D721Med (cell line): Measurements from ENCODE around the gene CPEB1.
"Not testable (repeated sequence)": the region's sequence is repeated elsewhere in the genome, so short reads cannot be mapped to it uniquely, and the experiment has no call there.

Experiments
- DNase-seq: peaks from one replicate; pipeline ENCODE4 v3.0.0; 2011; ENCODE audit warnings: low spot score; ENCODE audit not compliant: insufficient read length
- FAIRE-seq: peaks from 2 replicates; lab custom pipeline; 2011; peaks lifted over from hg19 to GRCh38; lab: Jason Lieb, UNC
- CTCF ChIP-seq: IDR thresholded peaks from 2 replicates; pipeline ENCODE4 v1.5.1; 2012; ENCODE audit warnings: mild to moderate bottlenecking, control low read depth; ENCODE audit not compliant: insufficient read depth; ENCODE audit errors: missing control alignments

CPEB1 gene

DNA sequence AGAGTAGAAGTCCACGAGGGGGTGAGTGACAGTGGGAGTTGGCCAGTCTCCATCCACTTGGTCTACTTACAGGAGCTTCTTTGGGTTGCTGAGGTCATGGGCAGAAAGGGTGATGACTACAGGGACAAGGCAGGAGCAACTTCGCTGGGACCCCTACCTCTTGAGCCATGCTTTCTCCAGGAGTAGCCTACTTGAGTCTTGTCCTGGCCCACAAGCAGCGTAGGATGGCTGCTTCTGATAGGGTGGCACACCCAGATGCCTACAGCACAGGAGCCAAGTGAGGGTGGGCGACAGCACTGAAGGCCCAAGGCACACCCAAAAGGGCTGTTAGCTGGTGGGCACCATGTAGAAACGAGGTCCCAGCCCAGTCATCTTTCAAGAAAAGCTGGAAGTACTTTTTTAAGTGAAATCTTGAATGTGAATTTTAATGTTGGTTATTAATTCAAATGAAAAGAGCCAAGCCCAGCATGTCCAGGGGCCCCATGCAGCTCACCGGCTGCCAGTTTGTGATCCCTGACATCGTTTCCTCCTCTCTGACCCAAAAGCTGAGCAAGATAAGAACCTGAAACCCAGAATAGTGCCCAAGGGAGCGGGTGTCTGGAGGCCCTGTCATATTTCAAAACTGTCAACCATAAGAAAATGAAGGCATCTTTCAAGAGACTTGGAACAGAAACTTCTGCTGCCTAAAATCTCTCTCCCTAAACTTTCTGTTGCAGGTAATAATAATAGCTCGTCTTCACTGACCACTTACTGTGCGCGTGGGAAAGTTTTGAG is 2.2 kb upstream of the CPEB1 start:
- no peak for DNase-seq
- FAIRE-seq = no peak
- TF ChIP-seq CTCF = no peak

- no peak for TF ChIP-seq CTCF
- FAIRE-seq (no peak), DNase-seq (no peak)
Measured at GRCh38 chr15:82648257-82649103, 1.3 kb upstream of the CPEB1 start.

GRCh38 chr15:82647835-82648256 is 683 bp upstream of the CPEB1 start:
- DNase-seq (peak; percentile 73), FAIRE-seq (no peak)
- no peak for TF ChIP-seq CTCF

- no peak for TF ChIP-seq CTCF
- DNase-seq = no peak
- no peak for FAIRE-seq
Measured at GRCh38 chr15:82646250-82647044, 716 bp downstream of the CPEB1 start.

GRCh38 chr15:82644967-82645852 is 2.0 kb downstream of the CPEB1 start:
- not testable (repeated sequence) for FAIRE-seq, DNase-seq

DNA sequence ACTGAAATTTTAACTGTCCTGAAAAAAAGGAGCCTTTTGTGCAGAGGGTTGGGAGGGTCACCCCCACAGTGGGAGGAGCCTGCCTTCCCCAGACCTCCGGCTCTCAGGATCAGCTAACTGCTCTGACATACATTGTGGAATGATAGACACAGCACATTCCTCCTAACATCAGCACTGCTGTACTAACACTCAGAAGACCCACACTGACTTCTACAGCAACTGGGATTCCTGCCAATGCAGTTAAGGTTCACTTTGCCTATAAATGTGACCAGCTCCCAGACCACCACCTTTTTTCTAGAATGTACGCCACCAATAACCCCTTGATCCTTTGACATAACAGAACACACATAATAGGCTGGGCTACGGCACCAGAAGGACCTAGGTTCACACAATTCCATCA is 3.2 kb downstream of the CPEB1 start:
- FAIRE-seq = no peak
- DNase-seq = no peak
- TF ChIP-seq CTCF = no peak

DNA sequence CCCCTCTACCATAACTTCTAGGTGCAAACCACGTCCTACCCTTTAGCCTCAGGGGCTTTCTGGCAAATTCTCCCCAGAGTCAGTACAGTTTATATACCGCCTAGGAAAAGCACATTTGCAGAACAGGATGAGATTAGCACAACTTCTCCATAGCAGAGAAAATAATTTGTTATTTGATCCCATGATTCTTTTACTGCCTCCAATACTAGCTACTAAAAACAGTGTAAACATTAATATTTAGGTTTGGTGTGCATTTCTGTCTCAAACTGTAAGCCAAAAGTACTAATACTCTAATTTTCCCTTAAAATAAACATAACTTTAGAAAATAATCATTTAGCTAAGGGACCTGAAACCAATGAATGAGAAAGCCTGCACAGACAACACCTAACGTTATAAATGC is 4.5 kb downstream of the CPEB1 start:
- no peak for TF ChIP-seq CTCF
- no peak for FAIRE-seq
- DNase-seq = no peak
